Activated T-cell treated with anti-CD3 and anti-CD28 coated beads for 24 hours (primary cell): ENCODE results near the gene BUB1B.

Experiments used
- DNase-seq: peaks from one replicate; pipeline ENCODE4 v3.0.0-alpha.2; 2020; ENCODE audit warnings: low read depth

The BUB1B gene

DNA sequence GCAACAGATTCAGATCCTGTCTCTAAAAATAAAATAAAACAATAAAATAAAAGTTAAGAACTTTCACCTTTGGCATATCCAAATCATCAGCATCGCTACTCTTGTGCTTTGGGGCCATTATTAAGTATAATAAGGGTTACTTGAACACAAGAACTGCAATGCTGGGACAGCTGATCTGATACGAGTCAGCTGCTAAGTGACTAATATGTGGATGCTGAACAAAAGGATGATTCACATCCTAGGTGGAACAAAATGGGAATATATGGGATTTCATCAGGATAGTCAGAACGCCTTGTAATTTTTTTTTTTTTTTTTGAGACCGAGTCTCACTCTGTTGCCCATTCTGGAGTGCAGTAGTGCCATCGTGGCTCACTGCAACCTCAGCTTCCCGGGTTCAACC is 29.7 kb downstream of the BUB1B start:
- no peak for DNase-seq

DNA sequence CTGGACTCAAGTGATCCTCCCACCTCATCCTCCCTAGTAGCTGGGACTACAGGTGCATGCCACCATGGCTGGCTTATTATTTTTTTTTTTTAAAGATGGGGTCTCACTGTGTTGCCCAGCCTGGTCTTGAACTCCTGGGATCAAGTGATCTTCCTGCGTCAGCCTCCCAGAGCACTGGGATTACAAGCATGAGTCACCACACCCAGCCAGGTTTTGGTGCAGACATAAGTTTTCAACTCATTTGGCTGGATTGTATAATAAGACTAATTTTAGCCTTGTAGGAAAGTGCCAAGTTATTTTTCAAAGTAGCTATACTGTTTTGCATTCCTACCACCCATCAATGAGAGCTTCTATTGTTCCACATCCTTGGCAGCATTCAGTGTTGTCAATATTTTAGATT is 32.1 kb downstream of the BUB1B start:
- no peak for DNase-seq

GRCh38 chr15:40197434-40197833 is 36.6 kb downstream of the BUB1B start:
- no peak for DNase-seq

DNA sequence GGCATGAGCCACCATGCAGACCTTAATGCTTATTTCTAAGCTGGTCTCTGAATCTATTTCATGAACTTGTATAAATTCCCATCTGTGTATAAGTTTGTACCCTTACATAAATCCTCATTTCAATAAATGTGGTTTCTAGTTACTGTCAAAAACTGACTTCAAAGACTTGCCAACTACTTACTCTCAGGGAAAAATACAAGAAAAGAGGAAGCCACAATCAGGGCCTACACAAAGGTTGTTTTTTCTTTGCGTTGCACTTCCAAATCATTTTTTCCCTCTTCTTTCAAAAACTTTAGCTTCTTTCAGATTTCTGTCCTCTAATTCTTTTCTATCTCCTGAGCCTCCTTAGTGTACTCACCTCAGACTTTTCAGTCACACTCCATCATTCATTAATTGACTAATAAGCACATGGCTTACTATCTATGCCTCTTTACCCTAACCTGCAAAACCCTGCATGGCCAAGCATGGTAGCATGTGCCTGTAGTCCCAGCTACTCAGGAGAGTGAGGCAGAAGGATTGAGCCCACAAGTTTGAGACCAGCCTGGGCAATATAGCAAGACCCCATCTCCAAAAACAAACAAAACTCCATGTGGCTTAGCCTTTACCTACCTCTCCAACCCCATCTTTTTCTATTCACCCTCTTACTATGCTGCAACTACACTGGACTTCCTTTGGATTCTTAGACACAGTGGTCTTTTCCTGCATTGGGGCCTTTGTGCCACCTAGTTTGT is 37.7 kb downstream of the BUB1B start:
- no peak for DNase-seq

GRCh38 chr15:40204100-40204499 is 43.2 kb downstream of the BUB1B start:
- DNase-seq = no peak

DNA sequence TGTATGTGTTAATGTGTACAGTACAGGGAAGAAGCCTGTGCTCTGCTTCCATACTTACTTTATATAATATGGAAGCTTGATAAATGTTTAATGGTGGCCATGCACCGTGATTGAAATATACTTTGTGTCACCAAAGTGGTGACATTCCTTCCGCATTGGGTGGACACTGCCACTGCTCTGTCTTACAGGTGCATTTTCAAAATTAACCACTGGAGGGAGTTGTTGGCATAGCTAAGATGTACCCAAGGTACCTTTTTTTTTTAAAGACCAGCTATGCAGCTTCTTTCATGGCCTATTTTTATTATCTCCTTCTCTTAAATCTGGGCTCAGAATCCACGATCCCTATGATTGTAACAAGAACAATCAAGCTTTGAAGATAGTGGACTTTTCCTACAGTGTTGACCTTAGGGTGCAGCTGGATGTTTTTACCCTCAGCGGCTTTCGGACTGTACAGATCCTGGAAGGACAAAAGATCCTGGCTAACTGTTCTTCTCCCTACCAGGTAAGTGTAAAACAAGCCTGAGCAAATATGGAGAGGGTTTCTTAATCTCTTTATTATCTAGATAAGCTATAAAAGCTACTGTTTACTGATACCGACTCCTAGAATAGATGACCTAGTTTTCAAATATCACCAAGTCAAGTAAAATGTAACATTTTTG is 56.4 kb downstream of the BUB1B start:
- DNase-seq = peak; percentile 21

- DNase-seq = no peak
These were observed 58.9 kb downstream of the BUB1B start for GRCh38 chr15:40219801-40220200.

GRCh38 chr15:40222131-40222530 is 61.3 kb downstream of the BUB1B start:
- no peak for DNase-seq

DNA sequence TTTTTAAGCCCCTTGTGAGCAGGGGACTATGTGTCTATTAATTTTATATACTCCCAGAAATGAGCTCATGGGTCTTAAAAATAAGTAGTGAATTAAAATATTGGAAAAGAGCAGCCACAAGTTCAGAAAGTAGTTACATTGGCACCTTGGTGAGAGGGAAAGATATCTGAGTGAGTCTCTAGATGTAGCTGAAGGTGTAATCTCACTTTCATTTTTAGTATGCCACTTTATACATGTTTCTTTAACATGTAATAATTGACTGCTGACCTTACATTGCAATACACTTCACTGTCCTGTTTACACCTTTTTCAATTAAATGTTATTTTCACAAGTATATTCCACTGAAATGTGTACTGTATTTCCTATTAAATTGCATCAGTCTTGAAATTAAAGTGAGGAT is 65.9 kb downstream of the BUB1B start:
- DNase-seq = no peak

- no peak for DNase-seq
These were observed 68.4 kb downstream of the BUB1B start for GRCh38 chr15:40229316-40229715.

GRCh38 chr15:40229956-40230355 is 69.1 kb downstream of the BUB1B start:
- DNase-seq = no peak

- no peak for DNase-seq
These were observed 71.8 kb downstream of the BUB1B start for GRCh38 chr15:40232625-40233070.

DNA sequence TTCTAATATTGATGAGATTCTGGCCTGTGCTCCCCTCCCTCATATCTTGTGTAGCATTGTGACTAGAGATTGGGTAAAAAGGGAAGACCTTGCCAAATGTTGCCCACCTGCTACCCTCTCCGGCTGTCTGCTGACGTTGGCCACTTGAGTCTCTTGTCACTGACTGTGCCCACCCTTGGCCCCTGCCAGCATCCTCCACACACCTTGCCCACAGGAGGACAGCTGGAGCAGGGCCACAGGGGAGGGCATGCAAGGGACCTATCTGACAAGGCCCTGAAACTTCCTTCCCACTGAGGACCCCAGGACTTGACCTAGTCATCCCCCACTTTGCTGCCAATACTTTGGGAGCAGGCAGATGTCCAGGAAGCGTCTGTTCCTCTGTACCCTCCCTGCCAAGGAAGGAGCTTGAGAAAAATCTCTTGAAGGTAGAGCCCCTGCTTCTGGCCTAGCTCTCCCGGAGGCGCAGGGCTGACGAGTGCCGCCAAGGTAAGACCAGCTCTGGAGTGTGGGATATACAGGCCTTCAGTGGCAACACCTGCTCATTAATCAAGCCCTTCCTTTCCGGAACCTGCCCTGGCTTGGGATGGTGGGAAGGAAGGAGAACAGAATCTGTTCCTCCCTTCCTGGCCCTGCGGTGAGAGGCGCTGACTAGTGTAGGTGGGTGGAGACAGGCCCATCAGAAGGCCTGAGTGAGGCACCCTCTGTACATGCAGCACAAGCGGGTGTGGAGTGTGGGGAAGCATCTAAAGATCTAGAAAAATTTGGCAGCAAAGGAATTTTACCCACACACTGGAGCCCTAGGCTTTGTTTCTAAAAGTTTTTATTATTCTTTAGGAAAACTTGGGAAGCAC is 73.1 kb downstream of the BUB1B start:
- DNase-seq = no peak

DNA sequence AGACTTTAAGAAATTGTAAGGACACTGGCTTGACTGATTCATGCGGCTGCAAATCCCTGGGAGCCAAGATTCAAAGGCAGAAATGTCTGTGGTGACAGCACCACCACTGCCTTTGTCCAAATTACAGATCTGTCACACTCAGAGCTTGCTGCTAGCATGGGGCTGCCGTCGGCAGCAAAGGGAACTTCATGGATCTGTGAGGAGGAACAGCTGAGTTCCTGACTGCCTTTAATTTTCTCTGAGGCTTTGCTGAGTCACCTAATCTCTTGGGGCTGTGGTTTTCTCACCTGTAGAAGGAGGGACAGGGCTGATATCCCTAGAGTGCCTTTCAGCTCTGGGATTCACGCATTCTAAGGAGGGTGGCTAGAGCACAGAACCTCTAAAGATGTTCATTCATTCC is 73.9 kb downstream of the BUB1B start:
- DNase-seq = no peak

- no peak for DNase-seq
These were observed 74.5 kb downstream of the BUB1B start for GRCh38 chr15:40235201-40235885.

DNA sequence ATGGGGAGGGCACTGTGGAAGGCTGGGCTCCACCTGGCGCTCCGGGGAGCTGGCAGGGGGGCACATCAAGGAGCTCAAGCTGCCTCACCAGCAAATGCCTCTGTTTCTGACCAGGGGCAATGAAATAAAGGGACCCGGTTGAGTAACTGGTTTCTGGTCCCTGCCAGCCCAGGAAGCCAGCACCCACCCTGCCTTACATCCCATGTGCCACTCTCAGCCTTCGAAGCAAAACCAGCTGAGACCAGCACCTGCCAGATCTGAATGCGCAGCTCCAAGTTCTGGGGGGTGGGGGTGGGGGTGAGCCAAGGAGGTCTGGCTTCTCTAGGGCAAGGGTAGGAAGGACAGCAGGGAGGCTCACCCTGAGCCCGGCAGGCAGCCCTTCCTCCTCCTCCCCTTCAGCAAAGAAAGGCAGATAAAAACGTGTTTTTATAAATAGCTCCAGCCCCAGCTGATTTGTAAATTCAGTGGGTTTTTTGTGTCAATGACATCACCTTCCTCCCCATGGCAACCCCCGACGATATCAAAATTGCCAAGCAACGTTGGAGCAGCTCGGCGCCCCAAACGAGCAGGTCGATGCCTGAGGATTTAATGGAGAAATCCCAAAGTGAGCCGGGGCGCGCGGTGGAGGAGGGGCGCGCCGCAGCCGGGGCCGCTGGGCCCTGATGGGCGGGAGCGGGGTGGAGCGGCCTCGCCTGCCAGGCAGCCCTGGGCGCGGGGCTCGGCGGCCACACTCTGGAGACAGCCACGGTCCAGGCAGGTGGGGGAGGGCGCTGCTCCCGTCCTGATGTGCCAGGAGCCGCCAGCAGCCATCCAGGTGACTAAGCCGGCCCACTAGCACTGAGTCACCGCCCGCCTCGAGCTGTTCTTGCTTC is 77.9 kb downstream of the BUB1B start, which contains the start of gene PAK6:
Gene PAK6 (plus strand): TSS at position 532 of the 872 bp plus-strand sequence. CDS start 25,723 bp downstream, outside the sequence.
- peak; percentile 20 for DNase-seq

DNA sequence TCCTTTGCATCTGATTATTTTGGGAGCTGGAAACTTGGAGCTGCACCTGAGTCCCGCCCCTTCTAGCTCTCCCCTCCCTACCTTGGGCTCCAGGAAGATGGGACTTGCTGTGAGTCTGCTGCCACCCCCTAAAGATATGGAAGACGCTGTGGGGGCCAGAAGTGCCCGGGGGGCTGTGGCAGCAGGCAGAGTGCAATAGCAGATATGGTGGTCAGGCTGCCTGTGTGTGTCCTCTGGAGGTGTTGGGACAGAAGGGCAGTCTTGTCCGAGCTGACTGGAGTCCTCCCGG is 78.5 kb downstream of the BUB1B start:
- DNase-seq = no peak

- DNase-seq = no peak
These were observed 79.1 kb downstream of the BUB1B start for GRCh38 chr15:40239693-40240618.

DNA sequence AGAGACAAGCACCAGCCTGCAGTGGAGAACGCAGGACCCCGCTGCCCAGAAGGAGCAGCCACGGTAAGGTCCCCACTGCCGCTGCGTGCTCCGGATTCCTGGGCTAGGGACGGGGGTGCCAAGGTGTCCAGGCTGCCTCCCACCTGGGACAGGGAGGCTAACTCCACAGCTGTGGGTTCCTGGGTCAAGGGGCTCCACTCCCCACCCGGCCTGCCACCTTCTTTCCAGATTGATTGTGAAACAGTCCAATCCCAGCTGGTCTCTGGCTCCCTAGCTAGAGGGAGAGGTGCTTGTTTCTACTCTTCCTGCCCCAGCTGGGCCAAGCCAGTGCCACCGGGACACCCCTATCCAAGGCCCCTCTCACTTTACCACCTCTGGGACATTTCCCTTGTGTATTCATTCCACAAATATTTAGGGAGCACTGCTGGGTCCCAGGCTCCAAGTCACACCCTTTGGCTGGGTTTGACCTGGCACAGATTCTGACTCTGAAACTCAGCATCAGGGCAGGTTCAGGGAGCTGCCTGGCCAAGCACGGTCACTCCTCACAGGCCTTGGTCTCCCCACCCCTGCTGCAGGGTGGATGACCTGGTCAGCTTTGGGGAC is 79.9 kb downstream of the BUB1B start:
- no peak for DNase-seq
